Limb (tissue), 2 donors: ENCODE data around the gene CNIH2.

Experiments
- DNase-seq, 2 donors: peaks; one replicate each; pipeline ENCODE4 v3.0.0-alpha.2; 2016; ENCODE audit errors: extremely low spot score in 2 of 2

The CNIH2 gene

DNA sequence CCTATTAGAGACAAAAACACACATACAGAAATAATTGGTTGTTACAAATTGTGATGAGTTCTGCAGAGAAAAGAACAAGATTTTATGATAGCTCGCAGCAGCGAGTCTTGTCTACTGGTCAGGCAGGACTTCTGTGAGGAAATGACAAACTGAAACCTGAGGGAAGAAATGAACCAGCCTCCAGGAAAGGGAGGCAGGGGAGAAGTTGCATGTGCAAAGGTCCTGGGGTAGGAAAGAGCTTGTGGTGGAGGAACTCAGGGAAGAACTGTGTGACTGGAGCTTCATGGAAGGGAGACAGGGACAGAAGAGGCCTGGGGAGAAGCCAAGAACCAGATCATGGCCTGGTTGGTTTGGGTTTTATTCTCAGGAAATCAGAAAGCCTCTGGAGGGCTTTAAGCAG, 18.8 kb upstream of the CNIH2 start:
- DNase-seq, result no peak

DNA sequence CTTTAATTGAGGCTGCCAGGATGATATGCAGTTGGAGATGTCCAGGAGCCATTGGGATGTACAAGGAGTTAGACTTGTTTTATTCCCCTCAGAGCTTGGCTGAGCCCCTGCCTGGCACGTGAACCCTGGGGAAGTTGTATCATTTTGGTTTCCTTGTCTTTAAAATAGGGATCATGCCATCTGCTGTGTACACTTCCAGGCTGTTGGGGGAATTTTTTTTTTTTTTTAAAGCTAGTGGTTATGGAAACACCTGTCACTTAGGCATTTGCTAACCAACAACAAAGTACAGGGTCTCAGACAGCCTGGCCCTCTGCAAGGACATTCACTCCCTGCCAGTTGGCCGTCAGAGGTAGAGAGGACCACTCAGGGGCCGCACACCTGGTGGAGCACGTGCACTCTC, 18.0 kb upstream of the CNIH2 start:
- DNase-seq, result no peak

DNA sequence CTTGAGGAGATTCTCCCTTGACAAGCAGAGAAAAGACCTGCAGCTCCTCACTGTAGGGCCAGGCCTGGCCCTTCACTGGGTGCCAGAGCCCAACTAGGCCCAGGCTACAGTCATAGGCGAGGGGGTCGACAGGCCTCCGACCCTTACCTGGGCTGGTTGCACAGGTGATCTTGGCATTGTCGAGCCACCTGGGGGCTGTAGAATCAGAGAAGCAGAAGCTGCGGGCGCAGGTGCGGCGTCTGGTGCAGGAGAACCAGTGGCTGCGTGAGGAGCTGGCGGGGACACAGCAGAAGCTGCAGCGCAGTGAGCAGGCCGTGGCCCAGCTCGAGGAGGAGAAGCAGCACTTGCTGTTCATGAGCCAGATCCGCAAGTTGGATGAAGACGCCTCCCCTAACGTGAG, 16.4 kb upstream of the CNIH2 start:
- DNase-seq, result no peak

DNA sequence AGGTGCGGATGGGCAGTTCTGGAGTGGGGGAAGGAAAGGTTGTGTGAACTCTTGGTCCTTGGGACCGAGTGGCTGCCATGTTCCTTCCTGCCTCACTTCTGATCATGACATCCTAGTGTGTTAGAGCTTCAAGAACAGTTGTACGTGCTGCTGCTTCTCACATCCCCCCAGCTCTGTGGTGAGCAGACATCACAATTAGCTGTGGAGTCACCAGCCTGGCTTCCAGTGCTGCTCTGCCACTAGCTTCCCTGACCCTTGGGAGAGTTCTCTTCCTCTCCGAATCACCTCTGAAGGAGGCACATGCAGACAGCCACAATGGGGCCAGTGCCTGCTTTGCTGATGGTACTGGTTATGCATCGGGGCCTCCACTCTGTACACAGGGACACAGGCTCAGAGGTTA, 15.8 kb upstream of the CNIH2 start:
- no peak for DNase-seq

DNA sequence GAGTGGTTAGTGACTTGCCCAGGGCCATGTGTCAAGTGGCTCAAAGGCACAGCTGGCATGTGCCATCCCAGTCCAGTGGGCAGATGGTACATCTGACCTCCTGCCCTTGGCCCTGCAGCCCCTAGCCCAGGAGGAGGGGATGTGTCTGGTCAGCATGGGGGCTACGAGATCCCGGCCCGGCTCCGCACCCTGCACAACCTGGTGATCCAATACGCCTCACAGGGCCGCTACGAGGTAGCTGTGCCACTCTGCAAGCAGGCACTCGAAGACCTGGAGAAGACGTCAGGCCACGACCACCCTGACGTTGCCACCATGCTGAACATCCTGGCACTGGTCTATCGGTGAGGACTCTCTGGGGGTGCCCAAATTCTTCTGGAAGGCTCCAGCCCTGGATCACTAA, 15.3 kb upstream of the CNIH2 start:
- no peak for DNase-seq

DNA sequence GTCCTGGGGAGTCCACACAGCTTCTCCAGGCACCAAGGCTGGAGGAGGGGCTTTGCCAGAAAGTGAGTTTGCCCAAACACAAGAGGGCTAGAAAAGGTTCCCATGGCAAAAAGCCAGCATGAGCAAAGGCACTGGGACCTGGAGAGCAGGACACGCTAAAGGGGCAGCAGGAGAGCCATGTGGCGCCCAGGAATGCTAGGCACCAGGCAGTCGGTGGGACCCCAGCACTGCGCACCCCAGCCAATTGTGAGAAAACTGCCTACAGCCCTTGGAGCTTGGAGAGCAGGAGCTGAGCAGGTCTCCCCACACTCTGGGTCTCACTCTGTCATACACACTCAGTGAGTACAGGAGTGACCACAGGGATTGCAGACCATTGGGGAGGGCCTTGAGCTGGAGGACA, 14.7 kb upstream of the CNIH2 start:
- no peak for DNase-seq

DNA sequence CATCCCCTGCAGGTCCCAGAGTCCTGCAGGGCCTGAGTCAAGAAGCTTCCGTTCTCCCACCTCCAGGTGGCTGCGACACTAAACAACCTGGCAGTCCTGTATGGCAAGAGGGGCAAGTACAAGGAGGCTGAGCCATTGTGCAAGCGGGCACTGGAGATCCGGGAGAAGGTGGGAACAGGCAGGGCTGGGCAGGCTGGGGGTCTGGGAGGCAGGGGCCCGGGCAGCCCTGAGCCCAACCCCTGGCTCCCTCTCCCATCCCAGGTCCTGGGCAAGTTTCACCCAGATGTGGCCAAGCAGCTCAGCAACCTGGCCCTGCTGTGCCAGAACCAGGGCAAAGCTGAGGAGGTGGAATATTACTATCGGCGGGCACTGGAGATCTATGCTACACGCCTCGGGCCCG, 14.2 kb upstream of the CNIH2 start:
- no peak for DNase-seq

DNA sequence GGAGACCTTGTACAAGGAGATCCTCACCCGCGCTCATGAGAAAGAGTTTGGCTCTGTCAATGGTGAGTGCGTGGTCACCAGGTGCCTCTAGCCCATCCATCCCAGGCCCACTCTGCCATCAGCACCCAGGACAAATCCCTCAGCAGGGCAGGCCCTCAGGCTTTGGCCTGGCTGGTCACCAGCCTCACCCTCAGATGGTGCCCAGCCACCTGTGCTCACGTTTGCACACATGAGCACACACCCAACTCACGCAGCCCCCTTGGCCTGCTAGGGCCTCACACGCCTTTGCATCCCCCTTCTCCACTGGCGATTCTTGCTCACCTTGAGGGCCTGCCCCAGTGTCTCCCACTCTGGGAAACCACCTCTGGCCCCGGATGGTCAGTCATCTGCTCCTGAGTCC, 13.6 kb upstream of the CNIH2 start:
- no peak for DNase-seq

DNA sequence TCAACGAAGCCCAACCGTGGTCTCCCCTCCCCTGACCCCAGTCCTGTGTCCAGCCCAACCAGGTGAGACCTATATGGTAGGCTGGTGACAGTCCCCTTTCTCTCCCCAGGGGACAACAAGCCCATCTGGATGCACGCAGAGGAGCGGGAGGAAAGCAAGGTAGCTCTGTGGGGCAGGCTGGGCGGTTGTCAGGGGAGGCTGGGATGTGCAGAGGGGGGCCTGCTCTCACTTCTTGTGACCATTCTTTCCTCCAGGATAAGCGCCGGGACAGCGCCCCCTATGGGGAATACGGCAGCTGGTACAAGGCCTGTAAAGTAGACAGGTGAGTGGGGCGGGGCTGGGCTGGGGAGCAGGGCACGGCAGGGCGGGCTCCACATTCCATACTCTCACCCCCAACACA, 13.1 kb upstream of the CNIH2 start:
- no peak for DNase-seq

DNA sequence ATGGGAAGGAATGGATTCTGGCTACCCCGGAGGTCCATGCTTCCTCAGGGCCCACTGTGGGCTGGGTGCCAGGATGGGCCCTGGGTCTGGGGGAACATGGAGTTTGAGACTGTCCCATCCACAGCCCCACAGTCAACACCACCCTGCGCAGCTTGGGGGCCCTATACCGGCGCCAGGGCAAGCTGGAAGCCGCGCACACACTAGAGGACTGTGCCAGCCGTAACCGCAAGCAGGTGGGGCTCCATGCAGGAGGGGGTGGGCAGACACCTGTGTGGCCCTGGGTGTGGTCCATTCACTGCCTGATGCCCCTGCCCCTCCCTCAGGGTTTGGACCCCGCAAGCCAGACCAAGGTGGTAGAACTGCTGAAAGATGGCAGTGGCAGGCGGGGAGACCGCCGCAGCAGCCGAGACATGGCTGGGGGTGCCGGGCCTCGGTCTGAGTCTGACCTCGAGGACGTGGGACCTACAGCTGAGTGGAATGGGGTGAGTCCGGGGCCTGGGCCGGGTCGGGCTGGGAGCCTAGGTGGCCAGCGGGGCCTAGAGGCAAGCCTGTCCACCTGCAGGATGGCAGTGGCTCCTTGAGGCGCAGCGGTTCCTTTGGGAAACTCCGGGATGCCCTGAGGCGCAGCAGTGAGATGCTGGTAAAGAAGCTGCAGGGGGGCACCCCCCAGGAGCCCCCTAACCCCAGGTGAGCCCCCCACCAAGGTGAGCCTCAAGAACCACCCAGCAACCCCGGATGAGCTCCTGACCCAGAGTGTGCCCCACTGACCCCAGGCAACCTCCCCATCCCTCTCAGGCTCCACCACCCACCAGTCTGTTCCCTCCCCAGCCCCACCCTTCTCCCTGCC, 12.2 kb upstream of the CNIH2 start:
- DNase-seq, result no peak

DNA sequence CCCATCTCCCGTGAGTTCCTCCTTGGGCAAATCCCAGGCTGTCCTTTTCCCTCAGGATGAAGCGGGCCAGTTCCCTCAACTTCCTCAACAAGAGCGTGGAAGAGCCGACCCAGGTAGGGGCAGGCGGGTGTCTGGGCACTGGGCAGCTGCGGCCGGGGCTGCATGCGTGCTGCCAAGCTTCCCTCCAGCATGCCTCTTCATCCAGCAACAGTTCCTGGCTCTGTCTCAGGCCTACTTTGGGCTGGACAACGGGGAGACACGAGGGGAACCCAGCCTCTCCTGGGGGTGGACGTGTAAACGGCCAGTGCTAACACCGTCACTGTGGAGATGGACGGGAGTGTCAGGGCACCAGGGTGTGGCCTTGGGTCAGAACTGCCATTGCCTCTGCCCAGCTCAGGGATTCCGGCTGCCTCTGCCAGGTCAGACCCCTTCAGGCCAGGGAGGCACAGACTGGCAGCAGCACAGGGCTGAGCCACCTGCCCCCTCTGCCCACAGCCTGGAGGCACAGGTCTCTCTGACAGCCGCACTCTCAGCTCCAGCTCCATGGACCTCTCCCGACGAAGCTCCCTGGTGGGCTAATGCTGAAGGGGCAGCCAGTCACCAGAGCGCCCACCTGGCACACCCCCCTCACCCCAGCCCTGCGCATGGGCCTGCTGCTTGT, 11.5 kb upstream of the CNIH2 start:
- no peak for DNase-seq

DNA sequence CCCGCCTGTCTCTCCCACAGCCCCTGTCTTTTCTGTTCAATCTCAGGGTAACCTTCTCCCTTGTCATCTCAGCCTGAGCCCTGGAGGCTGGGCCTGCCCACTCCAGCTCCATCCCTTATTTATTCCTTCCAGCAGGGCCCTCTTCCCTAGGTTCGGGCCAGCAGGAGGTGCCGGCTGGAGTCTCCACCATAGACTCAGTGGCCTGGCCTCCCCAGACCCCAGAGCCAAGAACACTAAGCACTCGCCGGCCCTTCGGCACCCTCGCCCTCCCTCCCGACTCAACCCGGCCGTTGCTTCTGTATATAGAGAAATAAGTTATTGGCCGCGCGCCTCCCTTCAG, 11.0 kb upstream of the CNIH2 start:
- no peak for DNase-seq

DNA sequence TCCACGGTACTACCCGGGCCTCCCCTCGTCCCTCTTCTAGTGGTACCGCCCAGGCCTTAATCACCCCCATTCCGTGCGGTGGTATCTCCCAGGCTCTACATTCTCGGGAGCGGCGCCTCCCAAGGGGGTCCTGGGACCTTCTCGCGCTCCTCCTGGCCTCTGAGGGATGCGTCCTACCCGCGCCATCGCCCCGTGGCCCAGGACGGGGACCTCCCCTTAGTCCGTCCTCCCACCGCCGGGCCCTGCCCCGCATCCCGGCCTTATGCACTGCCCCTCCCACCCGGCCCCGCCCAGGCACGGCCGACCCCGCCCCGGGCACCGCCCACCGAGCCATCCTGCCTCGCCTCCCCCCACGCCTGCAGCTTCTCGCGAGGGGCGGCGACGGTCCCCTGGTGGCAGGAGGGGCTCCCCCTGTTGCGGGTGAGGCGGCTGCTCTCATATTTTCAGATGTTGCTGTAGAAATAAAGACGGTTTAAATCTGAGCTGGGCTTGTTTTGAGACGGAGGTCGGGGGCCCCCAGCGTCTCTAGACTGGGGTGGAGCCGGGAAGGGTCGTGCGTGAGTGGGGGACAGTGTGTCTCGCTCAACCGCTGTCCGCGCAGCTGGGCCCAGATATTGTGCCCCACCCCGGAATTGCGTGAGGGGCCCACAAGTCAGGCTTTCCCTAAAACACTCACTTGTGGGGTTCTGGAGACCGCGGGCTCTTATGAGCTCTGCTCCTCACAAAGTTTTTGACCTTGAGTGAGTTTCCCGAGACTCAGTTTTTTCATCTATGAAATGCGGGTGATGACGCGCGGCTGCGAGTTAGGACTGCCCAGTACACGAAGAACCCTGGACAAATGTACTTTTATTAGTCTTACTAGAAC, 10.4 kb upstream of the CNIH2 start:
- peak; percentile 88 to 97 for DNase-seq

DNA sequence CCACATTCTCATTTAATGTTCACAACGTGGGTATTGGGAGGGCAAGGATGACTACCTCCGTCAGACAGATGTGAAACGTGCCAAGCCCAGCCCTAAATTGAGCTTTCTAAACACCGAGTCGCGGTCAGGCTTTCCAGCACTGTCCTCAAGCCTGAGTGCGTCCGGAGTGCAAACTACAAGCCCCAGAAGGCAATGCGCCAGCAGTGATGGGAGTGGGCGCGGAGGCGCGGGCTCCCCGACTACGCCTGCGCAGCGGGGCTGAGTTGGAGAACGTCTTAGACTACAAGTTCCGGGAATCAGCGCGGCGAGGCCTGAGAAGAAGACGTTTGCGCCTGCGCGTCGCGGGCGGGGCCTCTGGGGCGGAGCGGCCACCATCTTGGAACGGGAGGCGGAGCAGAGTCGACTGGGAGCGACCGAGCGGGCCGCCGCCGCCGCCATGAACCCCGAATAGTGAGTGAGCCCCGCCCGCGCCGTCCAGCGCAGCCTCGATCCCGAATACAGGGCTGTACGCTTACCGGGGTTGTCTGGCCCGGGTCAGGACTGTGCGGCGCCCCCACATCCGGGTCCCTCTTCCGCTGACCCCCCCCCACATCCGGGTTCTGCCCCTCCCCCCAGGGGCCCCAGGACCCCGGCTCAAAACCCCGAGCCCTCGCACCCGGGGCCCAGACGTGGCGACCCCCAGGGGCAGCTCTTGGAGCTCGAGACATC, 9.6 kb upstream of the CNIH2 start, which contains the start of gene RAB1B:
Gene RAB1B, plus strand, starts transcription at position 396 of the 708 bp plus-strand sequence. Its CDS starts 41 bp downstream, at position 437.
- DNase-seq, result peak; percentile 100

DNA sequence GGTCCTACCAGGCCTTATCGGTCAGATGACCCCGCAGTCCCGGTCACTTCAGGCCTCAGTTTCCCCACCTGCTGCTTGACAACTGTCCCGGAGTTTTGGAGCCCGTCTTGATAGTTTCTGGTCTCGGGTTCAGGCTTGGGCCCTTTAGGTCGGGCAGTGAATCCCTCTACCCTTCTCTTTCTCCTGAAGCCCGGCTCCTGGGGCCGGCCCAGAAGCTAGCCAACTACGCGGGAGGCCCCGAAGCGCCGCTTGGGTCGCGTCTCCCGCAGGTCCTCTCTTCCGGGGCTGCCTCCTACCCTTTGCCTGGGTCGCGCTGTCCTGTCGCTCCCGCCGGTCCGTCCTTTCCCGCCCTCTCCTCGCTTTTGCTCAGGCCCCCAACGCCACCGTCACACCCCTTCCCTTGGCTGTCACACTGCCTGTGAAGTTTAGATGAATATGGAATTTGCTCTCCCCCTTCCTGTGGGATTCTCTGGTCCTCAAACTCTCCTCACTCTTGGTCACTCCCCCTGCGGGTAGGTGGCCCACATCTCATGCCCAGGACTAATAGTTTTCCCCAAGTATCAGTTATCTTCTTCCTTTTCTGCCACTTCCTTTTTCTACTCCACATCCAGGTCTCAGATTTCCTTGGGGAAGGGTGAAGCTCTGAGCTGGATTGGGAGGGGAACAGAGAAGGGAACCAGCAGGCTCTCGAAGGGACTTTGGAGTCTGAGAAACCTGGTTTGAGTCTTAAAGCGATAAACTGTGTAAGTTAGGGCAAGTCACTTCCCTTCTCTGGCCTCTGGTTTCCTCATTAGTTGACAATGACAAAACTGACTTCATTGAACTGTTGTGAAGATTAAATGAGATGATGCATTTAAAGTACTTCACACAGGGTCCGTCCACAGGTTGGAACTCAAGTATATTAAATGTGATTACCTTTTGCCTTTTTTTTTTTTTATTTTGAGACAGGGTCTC, 8.7 kb upstream of the CNIH2 start:
- no peak for DNase-seq

DNA sequence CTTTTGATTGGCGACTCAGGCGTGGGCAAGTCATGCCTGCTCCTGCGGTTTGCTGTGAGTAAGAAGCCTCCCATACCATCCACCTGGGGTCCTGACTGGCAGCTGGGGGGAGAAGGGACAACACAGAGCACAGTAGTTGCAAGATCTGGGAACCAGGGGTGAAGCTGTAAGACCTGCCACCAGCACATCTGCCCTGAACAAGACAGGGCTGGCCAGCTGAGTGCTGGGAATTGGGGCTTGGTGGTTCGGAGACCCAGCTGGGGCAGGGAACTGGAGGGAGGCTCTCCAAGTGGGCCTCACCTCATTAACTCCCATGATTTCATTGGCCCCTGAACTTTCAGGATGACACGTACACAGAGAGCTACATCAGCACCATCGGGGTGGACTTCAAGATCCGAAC, 6.2 kb upstream of the CNIH2 start:
- DNase-seq, result no peak

DNA sequence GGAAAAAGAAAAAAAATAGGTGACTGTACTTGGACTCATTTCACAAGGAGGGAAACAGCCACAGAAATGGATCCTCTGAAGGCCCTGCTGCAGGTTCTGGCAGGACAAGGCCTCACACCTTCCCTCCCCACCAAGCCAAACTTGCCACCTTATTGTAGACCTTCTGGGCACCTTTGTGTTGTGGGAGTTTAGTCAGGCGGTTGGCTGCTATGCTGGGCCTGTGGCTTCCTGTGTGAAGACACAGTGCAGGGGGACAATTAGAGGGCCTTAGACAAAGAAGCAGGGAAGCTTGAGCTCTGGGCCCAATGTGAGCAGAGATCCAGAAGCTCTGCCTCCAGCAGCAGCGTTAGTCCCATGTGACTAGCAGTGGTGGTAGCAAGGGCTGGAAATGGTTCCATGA, 5.4 kb upstream of the CNIH2 start:
- DNase-seq, result no peak

DNA sequence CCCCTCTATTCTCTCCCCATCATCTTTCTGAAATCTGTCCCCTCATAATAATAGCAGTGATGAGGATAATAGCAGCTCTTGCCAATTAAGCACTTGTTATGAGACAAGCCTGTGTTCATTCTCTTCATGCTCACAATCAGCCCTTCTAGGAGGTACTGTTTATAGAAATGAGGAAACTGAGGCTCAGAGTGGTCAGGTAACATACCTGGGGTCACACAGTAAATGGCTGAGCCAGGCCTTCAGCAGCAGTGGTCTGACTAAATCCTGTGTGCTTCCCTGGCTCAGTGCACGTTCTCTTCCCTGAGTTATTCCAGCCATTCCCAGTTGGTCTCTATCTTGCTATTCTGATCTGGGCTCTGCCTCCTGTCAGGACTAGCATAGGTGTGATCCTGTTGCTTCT, 3.8 kb upstream of the CNIH2 start:
- DNase-seq, result no peak

DNA sequence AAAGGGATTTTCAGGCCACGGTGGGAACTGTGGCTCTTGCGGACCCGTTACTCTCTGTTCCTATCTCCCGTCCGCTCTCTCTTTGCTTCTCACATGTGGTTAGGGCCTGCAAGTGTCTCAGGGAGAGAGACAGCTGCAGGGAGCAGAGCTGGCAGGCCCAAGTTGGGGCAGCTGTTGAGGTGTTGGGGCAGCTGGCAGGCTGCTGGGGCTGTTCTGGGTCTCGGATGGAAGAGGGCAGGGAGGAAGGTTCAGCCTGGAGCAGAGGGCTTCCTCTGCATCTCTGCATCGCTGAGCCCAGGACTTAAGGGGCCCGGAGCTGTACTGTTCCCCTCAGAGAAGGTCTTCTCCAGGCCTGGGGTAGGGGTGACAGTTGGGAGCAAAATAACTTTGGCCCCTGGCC, 2.6 kb upstream of the CNIH2 start:
- DNase-seq, result no peak

DNA sequence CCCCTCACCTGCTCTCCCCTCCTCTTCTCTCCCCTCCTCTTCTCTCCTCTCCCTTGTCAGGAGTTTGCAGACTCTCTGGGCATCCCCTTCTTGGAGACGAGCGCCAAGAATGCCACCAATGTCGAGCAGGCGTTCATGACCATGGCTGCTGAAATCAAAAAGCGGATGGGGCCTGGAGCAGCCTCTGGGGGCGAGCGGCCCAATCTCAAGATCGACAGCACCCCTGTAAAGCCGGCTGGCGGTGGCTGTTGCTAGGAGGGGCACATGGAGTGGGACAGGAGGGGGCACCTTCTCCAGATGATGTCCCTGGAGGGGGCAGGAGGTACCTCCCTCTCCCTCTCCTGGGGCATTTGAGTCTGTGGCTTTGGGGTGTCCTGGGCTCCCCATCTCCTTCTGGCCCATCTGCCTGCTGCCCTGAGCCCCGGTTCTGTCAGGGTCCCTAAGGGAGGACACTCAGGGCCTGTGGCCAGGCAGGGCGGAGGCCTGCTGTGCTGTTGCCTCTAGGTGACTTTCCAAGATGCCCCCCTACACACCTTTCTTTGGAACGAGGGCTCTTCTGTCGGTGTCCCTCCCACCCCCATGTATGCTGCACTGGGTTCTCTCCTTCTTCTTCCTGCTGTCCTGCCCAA, 1.9 kb upstream of the CNIH2 start:
- DNase-seq, result no peak
